Fibroblast of lung (primary cell): ENCODE results near the gene ZSWIM6. TPM values are rescaled to one million over a fixed set of nuclear protein-coding genes. Genes with fewer than 3 reads are reported as not detected.

Source experiments
- DNase-seq, 2 donors: peaks; one replicate each; pipeline versions ENCODE4 v3.0.0 to v3.0.0-alpha.2; 2010; ENCODE audit warnings: low read depth in 2 of 2
- H2AFZ ChIP-seq: 2 replicates; pipeline ENCODE4 v1.5.1; 2012; ENCODE audit warnings: low read length, control low read depth, inconsistent platforms
- H3K27ac ChIP-seq: 2 replicates; pipeline ENCODE4 v1.5.1; 2011; ENCODE audit warnings: low read length, control low read depth; ENCODE audit not compliant: insufficient read depth
- H3K27me3 ChIP-seq: 2 replicates; pipeline ENCODE4 v1.5.1; 2011; ENCODE audit warnings: mild to moderate bottlenecking, low read length; ENCODE audit not compliant: control insufficient read depth, insufficient read depth
- H3K36me3 ChIP-seq: 2 replicates; pipeline ENCODE4 v1.5.1; 2011; ENCODE audit warnings: low read length; ENCODE audit not compliant: control insufficient read depth, insufficient read depth
- H3K4me1 ChIP-seq: 2 replicates; pipeline ENCODE4 v1.5.1; 2011; ENCODE audit warnings: low read length; ENCODE audit not compliant: control insufficient read depth, insufficient read depth; ENCODE audit errors: extremely low read depth
- H3K4me2 ChIP-seq: 2 replicates; pipeline ENCODE4 v1.5.1; 2011; ENCODE audit warnings: low read length, control low read depth; ENCODE audit not compliant: insufficient read depth; ENCODE audit errors: extremely low read depth
- H3K4me3 ChIP-seq, 4 experiments: fragments of 200-600 bp in 1 of 4; sonication (generic) in 1 of 4; replicated peaks in 1 of 4; 2 replicates each; pipeline ENCODE4 v1.5.1; 2011 to 2016; ENCODE audit warnings: low read length in 4 of 4, low read depth in 3 of 4, mild to moderate bottlenecking in 3 of 4, control low read depth in 2 of 4, inconsistent platforms in 1 of 4, mixed read lengths in 1 of 4; ENCODE audit not compliant: insufficient read depth in 1 of 4; ENCODE audit errors: control extremely low read depth in 1 of 4
- H3K79me2 ChIP-seq: 2 replicates; pipeline ENCODE4 v1.5.1; 2012; ENCODE audit warnings: mild to moderate bottlenecking, low read length, inconsistent platforms; ENCODE audit not compliant: control insufficient read depth, insufficient read depth
- H3K9ac ChIP-seq: 2 replicates; pipeline ENCODE4 v1.5.1; 2011; ENCODE audit warnings: mild to moderate bottlenecking, low read length, control low read depth; ENCODE audit not compliant: insufficient read depth
- H3K9me3 ChIP-seq: 2 replicates; pipeline ENCODE4 v1.5.1; 2012; ENCODE audit warnings: low read depth, low read length; ENCODE audit not compliant: control insufficient read depth, insufficient read depth
- H4K20me1 ChIP-seq: 2 replicates; pipeline ENCODE4 v1.5.1; 2011; ENCODE audit warnings: low read length; ENCODE audit not compliant: control insufficient read depth, insufficient read depth; ENCODE audit errors: extremely low read depth
- EZH2 ChIP-seq: IDR thresholded peaks from 2 replicates; pipeline ENCODE4 v1.5.1; 2012; ENCODE audit warnings: low read length, control low read depth, mild to moderate bottlenecking; ENCODE audit errors: missing control alignments
- polyA plus RNA-seq, 2 donors: library from polyadenylated mRNA; depleted of rRNA in 1 of 2; stranded (reverse) in 1 of 2; unstranded in 1 of 2; fragments of >200 nt; gene quantifications; 2 replicates each; pipeline ENCODE4 v1.2.1, GENCODE V29; 2011 to 2012; ENCODE audit warnings: missing spikeins in 1 of 2
- total RNA-seq: library from RNA; depleted of rRNA; stranded (reverse); fragments of >200 nt; gene quantifications from 2 replicates; pipeline ENCODE4 v1.2.1, GENCODE V29; 2014
- TF ChIP-seq, protein P1 (sequence below), 2 donors: IDR thresholded peaks in 1 of 2; conservative IDR thresholded peaks in 1 of 2; 1 replicate in 1 of 2; 2 replicates in 1 of 2; pipeline ENCODE4 v1.5.1; 2011 to 2012; ENCODE audit warnings: low read length in 2 of 2, control low read depth in 1 of 2, inconsistent platforms in 1 of 2, low read depth in 1 of 2, mild to moderate bottlenecking in 1 of 2

Gene ZSWIM6
- total and polyA plus RNA-seq, 2 donors (not counting 1 experiment from before 2014, with no cell fraction given) = 23.5 to 26.6 TPM

DNA sequence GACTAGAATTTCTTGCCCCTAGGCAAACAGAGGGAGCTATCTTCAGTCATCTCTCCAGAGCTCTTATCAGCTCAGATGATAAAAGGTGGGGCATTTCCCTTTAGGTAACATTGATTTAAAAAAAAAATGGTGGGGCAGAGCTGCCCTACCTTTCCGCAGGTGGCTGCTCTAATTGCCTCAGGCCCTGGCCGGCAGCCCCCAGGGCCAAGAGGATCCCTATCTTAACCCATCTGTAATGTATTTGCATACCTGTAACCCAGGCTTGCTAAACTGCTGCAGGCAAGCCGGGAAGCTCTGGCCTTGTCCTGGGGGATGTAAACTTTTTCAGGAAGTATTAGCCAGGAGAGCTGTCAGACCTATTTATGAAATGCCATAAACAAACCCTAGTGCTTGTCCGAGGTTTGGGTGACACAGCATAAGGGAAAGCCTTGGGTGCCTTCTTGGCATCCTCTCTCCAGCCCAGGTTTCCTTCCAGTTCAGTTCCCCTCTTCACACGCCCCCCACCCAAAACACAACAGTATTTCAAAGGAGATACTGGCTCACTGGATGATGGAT lies 20.9 kb upstream of the ZSWIM6 start:
- Histone ChIP-seq H4K20me1 (no peaks in the 10 kb centered on the region), H3K4me2 (no peak overlapping the region), H3K79me2 (no peaks in the 10 kb centered on the region), H3K9ac (no peak overlapping the region), H3K27ac (no peak overlapping the region), H3K36me3 (no peaks in the 10 kb centered on the region), H3K4me3 (no peak overlapping the region), H3K27me3 (no peaks in the 10 kb centered on the region), H2AFZ (no peak overlapping the region), H3K4me1 (peaks cover 25% of the 10 kb centered on the region), H3K9me3 (no peaks in the 10 kb centered on the region)
- no peak for DNase-seq
- TF ChIP-seq, protein P1, sequence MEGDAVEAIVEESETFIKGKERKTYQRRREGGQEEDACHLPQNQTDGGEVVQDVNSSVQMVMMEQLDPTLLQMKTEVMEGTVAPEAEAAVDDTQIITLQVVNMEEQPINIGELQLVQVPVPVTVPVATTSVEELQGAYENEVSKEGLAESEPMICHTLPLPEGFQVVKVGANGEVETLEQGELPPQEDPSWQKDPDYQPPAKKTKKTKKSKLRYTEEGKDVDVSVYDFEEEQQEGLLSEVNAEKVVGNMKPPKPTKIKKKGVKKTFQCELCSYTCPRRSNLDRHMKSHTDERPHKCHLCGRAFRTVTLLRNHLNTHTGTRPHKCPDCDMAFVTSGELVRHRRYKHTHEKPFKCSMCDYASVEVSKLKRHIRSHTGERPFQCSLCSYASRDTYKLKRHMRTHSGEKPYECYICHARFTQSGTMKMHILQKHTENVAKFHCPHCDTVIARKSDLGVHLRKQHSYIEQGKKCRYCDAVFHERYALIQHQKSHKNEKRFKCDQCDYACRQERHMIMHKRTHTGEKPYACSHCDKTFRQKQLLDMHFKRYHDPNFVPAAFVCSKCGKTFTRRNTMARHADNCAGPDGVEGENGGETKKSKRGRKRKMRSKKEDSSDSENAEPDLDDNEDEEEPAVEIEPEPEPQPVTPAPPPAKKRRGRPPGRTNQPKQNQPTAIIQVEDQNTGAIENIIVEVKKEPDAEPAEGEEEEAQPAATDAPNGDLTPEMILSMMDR (conservative IDR thresholded peaks at IDR 0.05 in 1 of 2, IDR thresholded peaks at IDR 0.05 in 1 of 2; ENCODE audit: low read depth in 1 of 2, low read length in 2 of 2) = no peak
- no peak for TF ChIP-seq EZH2

- Histone ChIP-seq H3K4me3 (no peak overlapping the region), H3K27ac (peak overlapping the region; percentile 1), H3K4me1 (peaks cover 19% of the 10 kb centered on the region), H3K9me3 (no peaks in the 10 kb centered on the region), H4K20me1 (no peaks in the 10 kb centered on the region), H3K4me2 (no peak overlapping the region), H3K9ac (no peak overlapping the region), H3K27me3 (no peaks in the 10 kb centered on the region), H3K79me2 (no peaks in the 10 kb centered on the region), H3K36me3 (no peaks in the 10 kb centered on the region), H2AFZ (no peak overlapping the region)
- no peak for TF ChIP-seq EZH2
- TF ChIP-seq, protein P1 (conservative IDR thresholded peaks at IDR 0.05 in 1 of 2, IDR thresholded peaks at IDR 0.05 in 1 of 2; ENCODE audit: low read depth in 1 of 2, low read length in 2 of 2) = no peak
- DNase-seq = peak; percentile 94
Measured at GRCh38 chr5:61311836-61312808, 19.9 kb upstream of the ZSWIM6 start.

- no peak overlapping the region for H3K4me3 ChIP-seq
- H3K36me3 ChIP-seq = no peaks in the 10 kb centered on the region
- peak overlapping the region; percentile 77 for H3K27ac ChIP-seq
- DNase-seq = peak; percentile 90 to 94
- H3K9me3 ChIP-seq = no peaks in the 10 kb centered on the region
- peak overlapping the region; percentile 28 for H3K4me2 ChIP-seq
- H4K20me1 ChIP-seq = no peaks in the 10 kb centered on the region
- H3K79me2 ChIP-seq = no peaks in the 10 kb centered on the region
- peaks cover 12% of the 10 kb centered on the region for H3K4me1 ChIP-seq
- peak overlapping the region; percentile 22 for H3K9ac ChIP-seq
- no peak for TF ChIP-seq EZH2
- TF ChIP-seq, protein P1 (conservative IDR thresholded peaks at IDR 0.05 in 1 of 2, IDR thresholded peaks at IDR 0.05 in 1 of 2; ENCODE audit: low read depth in 1 of 2, low read length in 2 of 2) = no peak
- H2AFZ ChIP-seq = no peak overlapping the region
- no peaks in the 10 kb centered on the region for H3K27me3 ChIP-seq
Measured at GRCh38 chr5:61313960-61314681, 17.9 kb upstream of the ZSWIM6 start.
